ENCODE measurements around the gene SRD5A3.

The SRD5A3 gene

GRCh38 chr4:55321707-55322264, 24.3 kb upstream of the SRD5A3 start:
- no peak for DNase-seq (ENCODE audit: low read depth, low spot score)
- H3K9me3 ChIP-seq (ENCODE audit: control insufficient read depth, insufficient read depth, low read length), result no peaks in the 10 kb centered on the region
- no peaks in the 10 kb centered on the region for H3K36me3 ChIP-seq (ENCODE audit: control insufficient read depth, insufficient read depth, low read length)
- no peak overlapping the region for H3K27ac ChIP-seq (ENCODE audit: low read length)
- no CpG with 5 or more reads among the region's 8 CpGs for WGBS (ENCODE audit: insufficient coverage, insufficient read length)
- H3K4me1 ChIP-seq (ENCODE audit: control insufficient read depth, insufficient read depth, low read length), result no peaks in the 10 kb centered on the region
- H3K27me3 ChIP-seq (ENCODE audit: control insufficient read depth, insufficient read depth, low read length), result no peaks in the 10 kb centered on the region
- no peak overlapping the region for H3K4me3 ChIP-seq (ENCODE audit: low read length)

- H3K9me3 ChIP-seq (ENCODE audit: control insufficient read depth, insufficient read depth, low read length), result no peaks in the 10 kb centered on the region
- no peak overlapping the region for H3K4me3 ChIP-seq (ENCODE audit: low read length)
- no peaks in the 10 kb centered on the region for H3K36me3 ChIP-seq (ENCODE audit: control insufficient read depth, insufficient read depth, low read length)
- no peak for DNase-seq (ENCODE audit: low read depth, low spot score)
- H3K27ac ChIP-seq (ENCODE audit: low read length), result no peak overlapping the region
- no peaks in the 10 kb centered on the region for H3K27me3 ChIP-seq (ENCODE audit: control insufficient read depth, insufficient read depth, low read length)
- no peaks in the 10 kb centered on the region for H3K4me1 ChIP-seq (ENCODE audit: control insufficient read depth, insufficient read depth, low read length)
These were observed 22.7 kb upstream of the SRD5A3 start for GRCh38 chr4:55323375-55323774.

DNA sequence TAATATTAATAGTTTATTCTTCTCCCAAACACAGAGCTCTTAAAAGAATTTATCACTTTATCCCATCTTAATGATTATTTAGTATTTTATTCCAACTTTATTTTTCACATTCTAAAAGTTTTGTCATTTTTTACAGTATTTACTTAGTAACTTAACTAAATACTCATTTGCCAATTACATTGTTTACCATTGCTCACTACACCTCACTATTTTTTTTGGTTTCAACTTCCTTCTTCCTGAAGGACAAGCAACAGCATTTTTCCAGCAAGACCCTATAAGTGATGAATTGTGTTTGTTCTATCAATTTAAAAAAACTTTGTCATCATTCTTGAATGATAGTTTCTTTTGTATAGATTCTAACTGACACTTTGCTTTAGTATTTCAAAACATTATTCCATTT, 19.4 kb upstream of the SRD5A3 start:
- H3K4me1 ChIP-seq (ENCODE audit: control insufficient read depth, insufficient read depth, low read length), result no peaks in the 10 kb centered on the region
- H3K4me3 ChIP-seq (ENCODE audit: low read length), result no peak overlapping the region
- H3K36me3 ChIP-seq (ENCODE audit: control insufficient read depth, insufficient read depth, low read length), result no peaks in the 10 kb centered on the region
- no peak overlapping the region for H3K27ac ChIP-seq (ENCODE audit: low read length)
- no peaks in the 10 kb centered on the region for H3K27me3 ChIP-seq (ENCODE audit: control insufficient read depth, insufficient read depth, low read length)
- H3K9me3 ChIP-seq (ENCODE audit: control insufficient read depth, insufficient read depth, low read length), result no peaks in the 10 kb centered on the region
- DNase-seq (ENCODE audit: low read depth, low spot score), result no peak

DNA sequence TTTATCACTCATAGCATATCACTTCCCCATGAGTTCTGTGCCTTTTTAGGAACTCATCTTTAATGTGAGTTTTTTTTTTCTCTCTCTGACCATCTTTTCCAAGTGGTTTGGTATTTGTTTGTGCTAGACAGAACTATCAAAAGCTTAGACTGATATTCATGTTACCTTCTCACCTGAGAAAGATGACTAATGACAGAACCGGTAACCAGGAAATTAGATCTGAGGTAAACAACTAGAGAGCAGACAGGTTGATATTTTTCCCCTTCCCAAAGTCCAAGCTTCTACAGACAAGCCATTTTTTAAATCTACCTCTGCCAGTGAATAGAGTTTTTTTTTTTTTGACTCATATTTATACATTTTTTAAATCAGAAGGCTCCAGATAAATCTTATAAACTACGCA, 17.0 kb upstream of the SRD5A3 start:
- no peaks in the 10 kb centered on the region for H3K9me3 ChIP-seq (ENCODE audit: control insufficient read depth, insufficient read depth, low read length)
- no peaks in the 10 kb centered on the region for H3K36me3 ChIP-seq (ENCODE audit: control insufficient read depth, insufficient read depth, low read length)
- H3K4me1 ChIP-seq (ENCODE audit: control insufficient read depth, insufficient read depth, low read length), result no peaks in the 10 kb centered on the region
- WGBS (ENCODE audit: insufficient coverage, insufficient read length), result no CpG with 5 or more reads among the region's 2 CpGs
- no peak overlapping the region for H3K27ac ChIP-seq (ENCODE audit: low read length)
- no peak overlapping the region for H3K4me3 ChIP-seq (ENCODE audit: low read length)
- no peak for DNase-seq (ENCODE audit: low read depth, low spot score)
- H3K27me3 ChIP-seq (ENCODE audit: control insufficient read depth, insufficient read depth, low read length), result no peaks in the 10 kb centered on the region

GRCh38 chr4:55330241-55330640, 15.8 kb upstream of the SRD5A3 start:
- DNase-seq (ENCODE audit: low read depth, low spot score), result no peak
- no peaks in the 10 kb centered on the region for H3K36me3 ChIP-seq (ENCODE audit: control insufficient read depth, insufficient read depth, low read length)
- no CpG with 5 or more reads among the region's 4 CpGs for WGBS (ENCODE audit: insufficient coverage, insufficient read length)
- H3K9me3 ChIP-seq (ENCODE audit: control insufficient read depth, insufficient read depth, low read length), result no peaks in the 10 kb centered on the region
- no peak overlapping the region for H3K4me3 ChIP-seq (ENCODE audit: low read length)
- H3K27ac ChIP-seq (ENCODE audit: low read length), result no peak overlapping the region
- H3K27me3 ChIP-seq (ENCODE audit: control insufficient read depth, insufficient read depth, low read length), result no peaks in the 10 kb centered on the region
- no peaks in the 10 kb centered on the region for H3K4me1 ChIP-seq (ENCODE audit: control insufficient read depth, insufficient read depth, low read length)

DNA sequence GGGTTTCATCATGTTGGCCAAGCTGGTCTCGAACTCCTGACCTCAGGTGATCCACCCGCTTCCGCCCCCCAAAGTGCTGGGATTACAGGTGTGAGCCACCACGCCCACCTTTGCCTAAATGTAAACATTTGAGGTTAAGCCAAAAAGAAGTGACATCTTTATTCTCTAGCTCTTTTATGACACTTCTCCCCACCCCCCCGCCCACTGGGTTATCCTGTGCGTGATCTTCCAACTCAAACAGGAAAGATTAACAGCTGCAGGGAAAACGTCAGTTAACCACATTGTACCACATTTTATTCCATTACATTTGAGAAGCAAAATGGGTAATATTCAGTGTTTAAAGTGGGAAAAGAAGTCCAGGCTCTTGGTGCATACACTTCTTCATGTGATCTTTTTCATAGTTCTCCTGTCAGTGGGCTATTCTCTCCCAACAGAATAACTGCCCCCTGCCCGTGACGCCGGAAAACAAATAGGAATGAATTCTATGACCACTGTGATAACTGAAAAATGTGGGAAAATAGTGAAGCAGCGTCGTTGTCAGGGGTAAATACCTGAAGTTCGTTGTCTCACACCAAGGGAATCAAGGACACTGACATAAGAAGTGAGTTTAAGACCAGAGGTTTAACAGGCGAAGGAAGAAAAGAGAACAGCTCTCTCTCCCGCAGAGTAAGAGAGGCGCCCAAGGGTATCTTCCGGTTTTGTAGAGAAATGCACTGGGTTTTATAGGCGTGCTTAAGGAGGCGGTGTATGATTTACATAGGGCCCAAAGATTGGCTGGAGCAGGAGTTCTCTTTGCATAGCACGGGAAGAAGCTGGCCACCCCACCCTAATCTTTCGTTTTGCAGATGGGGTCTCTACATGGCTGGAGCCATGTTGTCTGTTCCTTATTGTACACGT, 9.7 kb upstream of the SRD5A3 start:
- DNase-seq (ENCODE audit: low read depth, low spot score), result no peak
- no peaks in the 10 kb centered on the region for H3K9me3 ChIP-seq (ENCODE audit: control insufficient read depth, insufficient read depth, low read length)
- H3K36me3 ChIP-seq (ENCODE audit: control insufficient read depth, insufficient read depth, low read length), result no peaks in the 10 kb centered on the region
- H3K4me1 ChIP-seq (ENCODE audit: control insufficient read depth, insufficient read depth, low read length), result no peaks in the 10 kb centered on the region
- WGBS (ENCODE audit: insufficient coverage, insufficient read length), result no CpG with 5 or more reads among the region's 22 CpGs
- H3K4me3 ChIP-seq (ENCODE audit: low read length), result no peak overlapping the region
- no peaks in the 10 kb centered on the region for H3K27me3 ChIP-seq (ENCODE audit: control insufficient read depth, insufficient read depth, low read length)
- H3K27ac ChIP-seq (ENCODE audit: low read length), result no peak overlapping the region

- no peaks in the 10 kb centered on the region for H3K36me3 ChIP-seq (ENCODE audit: control insufficient read depth, insufficient read depth, low read length)
- DNase-seq (ENCODE audit: low read depth, low spot score), result no peak
- no peak overlapping the region for H3K27ac ChIP-seq (ENCODE audit: low read length)
- H3K4me1 ChIP-seq (ENCODE audit: control insufficient read depth, insufficient read depth, low read length), result no peaks in the 10 kb centered on the region
- no peaks in the 10 kb centered on the region for H3K27me3 ChIP-seq (ENCODE audit: control insufficient read depth, insufficient read depth, low read length)
- H3K4me3 ChIP-seq (ENCODE audit: low read length), result no peak overlapping the region
- no peaks in the 10 kb centered on the region for H3K9me3 ChIP-seq (ENCODE audit: control insufficient read depth, insufficient read depth, low read length)
These were observed 8.1 kb upstream of the SRD5A3 start for GRCh38 chr4:55337944-55338343.

DNA sequence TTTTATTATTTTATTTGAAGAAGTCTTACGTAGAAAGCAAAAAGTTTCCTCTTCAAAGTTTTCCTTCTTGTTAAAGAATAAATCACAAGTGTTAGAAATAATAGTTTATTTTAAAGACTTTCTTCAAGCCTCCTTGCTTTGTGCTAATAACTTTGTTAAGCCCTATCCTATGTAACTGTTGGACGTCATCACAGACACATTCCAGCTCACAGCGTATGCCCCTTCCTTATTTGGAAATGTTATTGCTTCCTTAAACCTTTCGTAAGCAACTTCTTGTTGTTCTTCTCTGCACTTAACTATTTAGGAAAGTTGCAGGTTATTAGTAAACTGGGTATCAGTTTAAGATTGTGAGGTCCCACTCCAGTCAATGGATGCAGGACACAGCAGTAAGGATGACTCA, 7.6 kb upstream of the SRD5A3 start:
- no peak overlapping the region for H3K27ac ChIP-seq (ENCODE audit: low read length)
- no peak for DNase-seq (ENCODE audit: low read depth, low spot score)
- H3K36me3 ChIP-seq (ENCODE audit: control insufficient read depth, insufficient read depth, low read length), result no peaks in the 10 kb centered on the region
- WGBS (ENCODE audit: insufficient coverage, insufficient read length), result no CpG with 5 or more reads among the region's 4 CpGs
- no peaks in the 10 kb centered on the region for H3K27me3 ChIP-seq (ENCODE audit: control insufficient read depth, insufficient read depth, low read length)
- H3K4me3 ChIP-seq (ENCODE audit: low read length), result no peak overlapping the region
- H3K9me3 ChIP-seq (ENCODE audit: control insufficient read depth, insufficient read depth, low read length), result no peaks in the 10 kb centered on the region
- H3K4me1 ChIP-seq (ENCODE audit: control insufficient read depth, insufficient read depth, low read length), result no peaks in the 10 kb centered on the region

DNA sequence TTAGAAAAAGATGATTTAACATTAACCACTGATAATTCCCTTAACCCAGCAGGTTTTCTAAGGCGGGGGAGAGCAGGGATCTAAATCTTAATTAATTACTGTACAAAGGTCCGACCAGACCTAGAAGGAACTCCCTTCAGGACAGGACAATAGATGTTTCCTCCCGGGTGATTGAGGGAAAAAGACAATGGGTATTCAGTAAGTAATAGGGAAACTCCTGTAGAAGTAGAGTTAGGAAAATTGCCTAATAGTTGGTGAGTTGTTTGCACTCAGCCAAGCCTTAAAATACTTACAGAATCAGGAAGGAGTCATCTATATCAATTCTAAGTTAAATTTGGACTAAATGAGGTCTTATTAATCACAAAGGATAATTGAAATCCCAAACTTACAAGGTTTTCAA, 5.8 kb upstream of the SRD5A3 start:
- WGBS (ENCODE audit: insufficient coverage, insufficient read length), result no CpG with 5 or more reads among the region's 3 CpGs
- Histone ChIP-seq H3K4me3 (ENCODE audit: low read length) (no peak overlapping the region), H3K36me3 (ENCODE audit: control insufficient read depth, insufficient read depth, low read length) (no peaks in the 10 kb centered on the region), H3K27ac (ENCODE audit: low read length) (no peak overlapping the region), H3K4me1 (ENCODE audit: control insufficient read depth, insufficient read depth, low read length) (no peaks in the 10 kb centered on the region), H3K27me3 (ENCODE audit: control insufficient read depth, insufficient read depth, low read length) (no peaks in the 10 kb centered on the region), H3K9me3 (ENCODE audit: control insufficient read depth, insufficient read depth, low read length) (no peaks in the 10 kb centered on the region)
- DNase-seq (ENCODE audit: low read depth, low spot score), result no peak

- H3K27me3 ChIP-seq (ENCODE audit: control insufficient read depth, insufficient read depth, low read length), result no peaks in the 10 kb centered on the region
- H3K27ac ChIP-seq (ENCODE audit: low read length), result no peak overlapping the region
- no peaks in the 10 kb centered on the region for H3K36me3 ChIP-seq (ENCODE audit: control insufficient read depth, insufficient read depth, low read length)
- no peaks in the 10 kb centered on the region for H3K4me1 ChIP-seq (ENCODE audit: control insufficient read depth, insufficient read depth, low read length)
- H3K9me3 ChIP-seq (ENCODE audit: control insufficient read depth, insufficient read depth, low read length), result no peaks in the 10 kb centered on the region
- WGBS (ENCODE audit: insufficient coverage, insufficient read length), result no CpG with 5 or more reads among the region's 7 CpGs
- DNase-seq (ENCODE audit: low read depth, low spot score), result no peak
- H3K4me3 ChIP-seq (ENCODE audit: low read length), result no peak overlapping the region
These were observed 2.2 kb upstream of the SRD5A3 start for GRCh38 chr4:55343887-55344286.

DNA sequence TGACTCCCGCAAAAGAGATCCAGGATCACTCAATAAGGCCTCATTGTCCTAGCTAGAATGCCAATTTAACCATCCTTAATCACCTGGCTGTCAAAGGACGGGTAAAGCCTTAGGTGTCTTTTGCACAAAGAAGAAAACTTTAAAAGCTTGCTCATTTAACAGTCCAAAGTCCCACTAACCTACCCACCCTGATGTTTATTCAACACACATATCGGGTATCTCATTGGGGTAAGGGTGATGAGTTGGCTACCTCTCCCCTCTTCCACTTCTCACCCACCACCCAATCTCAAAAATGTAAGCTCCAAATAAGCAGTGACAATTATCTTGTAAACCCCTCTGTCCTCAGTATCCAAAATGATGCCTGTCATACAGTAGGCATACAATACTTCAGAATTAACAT, 988 bp upstream of the SRD5A3 start:
- no CpG with 5 or more reads among the region's 3 CpGs for WGBS (ENCODE audit: insufficient coverage, insufficient read length)
- Histone ChIP-seq H3K4me1 (ENCODE audit: control insufficient read depth, insufficient read depth, low read length) (no peaks in the 10 kb centered on the region), H3K4me3 (ENCODE audit: low read length) (no peak overlapping the region), H3K9me3 (ENCODE audit: control insufficient read depth, insufficient read depth, low read length) (no peaks in the 10 kb centered on the region), H3K27ac (ENCODE audit: low read length) (no peak overlapping the region), H3K27me3 (ENCODE audit: control insufficient read depth, insufficient read depth, low read length) (no peaks in the 10 kb centered on the region), H3K36me3 (ENCODE audit: control insufficient read depth, insufficient read depth, low read length) (no peaks in the 10 kb centered on the region)
- DNase-seq (ENCODE audit: low read depth, low spot score), result no peak

Data from iPS DF 6.9 (cell line).